Endothelial cell of umbilical vein (primary cell): ENCODE results near the gene PET100. TPM values are rescaled to one million over a fixed set of nuclear protein-coding genes. Genes with fewer than 3 reads are reported as not detected.

Experiments
- BruUV-seq: library from RNA; stranded (reverse); fragments of 400-500 nt; replicated peaks from 2 replicates; lab custom pipeline; 2021; lab: Mats Ljungman, UMichigan
- CTCF ChIA-PET: fragments of 300-600, 350-600 bp; sonication (Branson Sonifier 250); formaldehyde crosslinking; loops from one replicate; lab custom pipeline; 2021; ENCODE audit warnings: antibody characterized with exemption, inconsistent platforms; lab: Charles Lee
- POLR2A ChIA-PET: fragments of 300-600, 350-600 bp; sonication (Branson Sonifier 250); formaldehyde crosslinking; loops from one replicate; lab custom pipeline; 2021; ENCODE audit warnings: antibody characterized with exemption, inconsistent platforms; lab: Charles Lee
- DNase-seq: peaks from one replicate; pipeline ENCODE4 v3.0.0-alpha.2; 2011; ENCODE audit warnings: low read depth, low spot score
- FAIRE-seq: peaks from 2 replicates; lab custom pipeline; 2011; peaks lifted over from hg19 to GRCh38; lab: Jason Lieb, UNC
- H2AFZ ChIP-seq: 2 replicates; pipeline ENCODE4 v1.6.0; 2012; ENCODE audit warnings: low read depth, low read length, control low read depth, inconsistent platforms
- H3K27ac ChIP-seq: 2 replicates; pipeline ENCODE4 v1.5.1; 2011; ENCODE audit warnings: low read depth, mild to moderate bottlenecking, control low read depth, low read length, moderate library complexity; ENCODE audit not compliant: insufficient read depth
- H3K27me3 ChIP-seq, 2 experiments: 2 replicates each; pipeline versions ENCODE4 v1.6.0 to v1.6.1; 2011; ENCODE audit warnings: low read length in 2 of 2, mixed read lengths in 1 of 2; ENCODE audit not compliant: control insufficient read depth in 2 of 2, insufficient read depth in 2 of 2
- H3K36me3 ChIP-seq, 2 experiments: 2 replicates in 1 of 2; 3 replicates in 1 of 2; pipeline ENCODE4 v1.5.1; 2011; ENCODE audit warnings: low read length in 2 of 2, mild to moderate bottlenecking in 1 of 2, moderate library complexity in 1 of 2; ENCODE audit not compliant: control insufficient read depth in 2 of 2, insufficient read depth in 2 of 2; ENCODE audit errors: extremely low read depth in 1 of 2
- H3K4me1 ChIP-seq: 3 replicates; pipeline ENCODE4 v1.5.1; 2011; ENCODE audit warnings: mild to moderate bottlenecking, low read length; ENCODE audit not compliant: control insufficient read depth, insufficient read depth; ENCODE audit errors: extremely low read depth
- H3K4me2 ChIP-seq: 2 replicates; pipeline ENCODE4 v1.6.1; 2011; ENCODE audit warnings: low read length, control low read depth, mixed read lengths; ENCODE audit not compliant: insufficient read depth
- H3K4me3 ChIP-seq, 3 experiments: fragments of 200-600 bp in 1 of 3; sonication (generic), shearing (Covaris generic) in 1 of 3; replicated peaks in 1 of 3; 2 replicates each; pipeline ENCODE4 v1.5.1; 2011 to 2016; ENCODE audit warnings: control low read depth in 3 of 3, low read length in 3 of 3, mild to moderate bottlenecking in 2 of 3, inconsistent platforms in 1 of 3, low read depth in 1 of 3, moderate library complexity in 1 of 3; ENCODE audit not compliant: insufficient read depth in 1 of 3
- H3K79me2 ChIP-seq: 2 replicates; pipeline ENCODE4 v1.6.0; 2012; ENCODE audit warnings: low read length, inconsistent platforms; ENCODE audit not compliant: control insufficient read depth, insufficient read depth
- H3K9ac ChIP-seq: replicated peaks from 2 replicates; pipeline ENCODE3; 2011; ENCODE audit warnings: low read length, control low read depth; ENCODE audit not compliant: insufficient read depth; ENCODE audit errors: extremely low read depth
- H3K9me1 ChIP-seq: replicated peaks from 3 replicates; pipeline ENCODE4 v1.6.0; 2011; ENCODE audit warnings: mild to moderate bottlenecking, low read length; ENCODE audit not compliant: control insufficient read depth, insufficient read depth; ENCODE audit errors: extremely low read depth
- H3K9me3 ChIP-seq: replicated peaks from 2 replicates; pipeline ENCODE4 v1.5.1; 2012; ENCODE audit warnings: low read length, inconsistent platforms; ENCODE audit not compliant: control insufficient read depth, insufficient read depth
- H4K20me1 ChIP-seq: replicated peaks from 2 replicates; pipeline ENCODE3; 2011; ENCODE audit warnings: mild to moderate bottlenecking, low read length; ENCODE audit not compliant: control insufficient read depth, insufficient read depth; ENCODE audit errors: extremely low read depth
- CTCF ChIP-seq, 2 donors: IDR thresholded peaks; 1 replicate in 1 of 2; 2 replicates in 1 of 2; pipeline ENCODE4 v1.5.1; 2011; ENCODE audit warnings: low read length in 2 of 2, mild to moderate bottlenecking in 2 of 2, moderate library complexity in 2 of 2, control low read depth in 1 of 2, inconsistent platforms in 1 of 2, low read depth in 1 of 2; ENCODE audit not compliant: insufficient read depth in 1 of 2; ENCODE audit errors: extremely low read depth in 1 of 2
- EZH2 ChIP-seq: IDR thresholded peaks from 2 replicates; pipeline ENCODE4 v1.6.1; 2012; ENCODE audit warnings: borderline replicate concordance, low read depth, mild to moderate bottlenecking, moderate library complexity, low read length, inconsistent platforms; ENCODE audit not compliant: severe bottlenecking
- FOS ChIP-seq: IDR thresholded peaks from 2 replicates; pipeline ENCODE4 v1.6.1; 2011; ENCODE audit warnings: mild to moderate bottlenecking, low read length, moderate library complexity, borderline replicate concordance; ENCODE audit not compliant: insufficient read depth
- GATA2 ChIP-seq: IDR thresholded peaks from 2 replicates; pipeline ENCODE4 v1.7.0; 2011; ENCODE audit warnings: low read depth, mild to moderate bottlenecking, moderate library complexity, mixed read lengths, low read length; ENCODE audit not compliant: insufficient read length, insufficient read depth
- JUN ChIP-seq: IDR thresholded peaks from 2 replicates; pipeline ENCODE4 v1.6.1; 2011; ENCODE audit warnings: borderline replicate concordance, low read depth; ENCODE audit not compliant: insufficient read length, insufficient read depth
- MYC ChIP-seq: IDR thresholded peaks from one replicate; pipeline ENCODE4 v1.6.1; 2011; ENCODE audit warnings: mild to moderate bottlenecking, low read depth, low read length
- POLR2A ChIP-seq: IDR thresholded peaks from 2 replicates; pipeline ENCODE4 v1.6.1; 2012; ENCODE audit warnings: low read depth, mild to moderate bottlenecking, control low read depth, low read length
- POLR2AphosphoS5 ChIP-seq: IDR thresholded peaks from 2 replicates; pipeline ENCODE4 v1.6.1; 2012; ENCODE audit warnings: low read depth, mild to moderate bottlenecking, control low read depth, low read length, moderate library complexity; ENCODE audit not compliant: insufficient read depth
- dilution Hi-C: fragments of 300-500 bp; cut with MboI; formaldehyde crosslinking; loops from one replicate; pipeline ENCODE4 v1.15.0; 2019; ENCODE audit warnings: low sequenced_read_pairs; ENCODE audit not compliant: extremely low pct_ligation_motif_present
- intact Hi-C: fragments of 100-400 bp; cut with micrococcal nuclease; formaldehyde crosslinking; loops from one replicate; pipeline ENCODE4 v1.10.0; 2022
- polyA plus RNA-seq, 4 experiments: library from polyadenylated mRNA; depleted of rRNA in 3 of 4; stranded (reverse) in 3 of 4; unstranded in 1 of 4; fragments of >200 nt; gene quantifications; 2 replicates each; pipeline versions ENCODE4 v1.2.1 to v1.2.3, GENCODE V29; 2011 to 2012; ENCODE audit warnings: missing spikeins in 1 of 4
- total RNA-seq: library from RNA; stranded (reverse); gene quantifications from 2 replicates; pipeline ENCODE4 v1.2.3, GENCODE V29; 2021
- TF ChIP-seq, protein P1 (sequence below): IDR thresholded peaks from 2 replicates; pipeline ENCODE4 v1.6.1; 2011; ENCODE audit not compliant: insufficient read depth, insufficient read length

Gene PET100
- total and polyA plus RNA-seq, 2 donors (not counting 3 experiments of a cell fraction or from before 2014, with no cell fraction given): 55.0 to 172 TPM

DNA sequence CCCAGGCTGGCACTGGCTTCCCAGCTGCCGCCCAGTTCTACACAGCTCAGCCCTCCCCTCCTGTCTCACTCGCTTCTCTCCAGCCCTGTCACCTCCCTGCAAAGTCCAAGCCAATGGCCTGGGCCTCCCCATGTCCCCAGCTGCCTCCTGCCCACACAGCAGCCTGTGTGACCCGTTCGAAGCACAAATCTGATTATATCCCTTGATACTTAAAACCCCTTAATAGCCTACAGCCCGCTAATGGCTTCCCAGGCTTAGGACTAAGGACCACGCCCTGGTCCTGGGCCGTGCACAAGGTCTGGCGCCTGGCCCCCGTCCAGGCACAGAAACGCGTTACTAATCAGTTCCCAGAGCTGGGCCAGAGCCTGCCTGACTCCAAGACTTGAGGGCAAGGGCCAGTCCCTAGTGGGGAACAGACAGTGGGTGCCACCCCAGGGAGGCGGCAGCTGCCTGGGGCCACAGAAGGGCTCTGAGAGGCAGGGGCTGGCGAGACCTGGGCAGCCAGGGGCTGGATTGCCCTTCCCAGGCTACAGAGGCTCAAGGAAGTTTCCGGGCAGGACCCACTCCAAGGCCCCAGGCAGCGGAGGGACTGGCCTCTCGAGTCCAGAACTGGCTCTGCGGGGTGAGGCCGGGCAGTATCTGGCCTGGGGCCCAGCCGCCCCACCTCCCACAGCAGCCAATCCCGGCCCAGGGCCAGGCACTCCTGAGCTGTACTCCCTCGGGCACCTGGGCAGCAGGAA lies 10.7 kb upstream of the PET100 start:
- peaks cover 0 to 28% of the 10 kb centered on the region in 2 experiments for H3K36me3 ChIP-seq
- intact Hi-C loops: no loop called here
- FAIRE-seq (no peak), DNase-seq (no peak)
- no peaks in the 10 kb centered on the region for H3K9me3 ChIP-seq
- dilution Hi-C loops: no loop called here
- ChIA-PET CTCF (interaction anchor here (3.2 kb wide), 1 partner anchor 51 kb away, joined by 14 read pairs; no protein-coding TSS in a partner anchor), POLR2A (interaction anchor here (0.6 kb wide), 2 partner anchors 13 to 1236 kb away, joined by 3 to 5 read pairs; no protein-coding TSS in a partner anchor)
- no peaks in the 10 kb centered on the region for H3K79me2 ChIP-seq
- H3K4me3 ChIP-seq: no peak overlapping the region
- H3K9ac ChIP-seq: no peak overlapping the region
- H3K4me2 ChIP-seq: no peak overlapping the region
- no peak overlapping the region for H2AFZ ChIP-seq
- H3K27me3 ChIP-seq: no peaks in the 10 kb centered on the region
- no peaks in the 10 kb centered on the region for H4K20me1 ChIP-seq
- TF ChIP-seq EZH2 (no peak), GATA2 (no peak), MYC (no peak), POLR2A (no peak), POLR2AphosphoS5 (no peak), JUN (no peak), FOS (no peak), CTCF (IDR thresholded peaks at IDR 0.05; ENCODE audit: extremely low read depth in 1 of 2, insufficient read depth in 1 of 2, low read depth in 1 of 2, low read length in 2 of 2) (no peak)
- TF ChIP-seq, protein P1, sequence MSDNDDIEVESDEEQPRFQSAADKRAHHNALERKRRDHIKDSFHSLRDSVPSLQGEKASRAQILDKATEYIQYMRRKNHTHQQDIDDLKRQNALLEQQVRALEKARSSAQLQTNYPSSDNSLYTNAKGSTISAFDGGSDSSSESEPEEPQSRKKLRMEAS: no peak
- H3K27ac ChIP-seq: no peak overlapping the region
- no peaks in the 10 kb centered on the region for H3K9me1 ChIP-seq
- no TSS peak for BruUV-seq
- H3K4me1 ChIP-seq: no peaks in the 10 kb centered on the region
